Hematopoietic multipotent progenitor cell treated with erythropoietin and hydrocortisone succinate and interleukin-3 and kit ligand, for 8 days (in vitro differentiated cells): ENCODE results near the gene SLC9A2.
A peak's percentile ranks its signal among the peaks of the same experiment; 100 is the strongest.

Source experiments
- DNase-seq: peaks from one replicate; pipeline ENCODE4 v3.0.0-alpha.2; 2015

The SLC9A2 gene

DNA sequence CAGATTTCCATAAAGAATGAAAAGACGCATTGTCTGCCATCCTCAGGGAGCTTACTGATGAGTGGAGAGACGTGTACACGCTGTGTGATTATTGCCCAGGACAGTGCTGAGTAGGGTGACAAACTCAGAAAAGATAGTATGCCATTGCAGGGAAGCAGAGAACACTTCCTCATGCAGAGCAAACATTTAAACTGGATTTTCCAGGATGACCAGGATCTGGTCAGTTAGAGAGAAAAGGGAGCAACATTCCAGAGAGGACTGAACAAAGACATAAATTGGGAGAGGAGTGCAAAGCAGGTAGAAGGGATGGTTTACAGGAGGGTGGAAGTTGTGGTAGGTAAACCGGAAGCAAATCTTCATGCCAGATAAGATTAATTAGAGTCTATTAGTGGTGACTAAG is 2.3 kb downstream of the SLC9A2 start:
- no peak for DNase-seq

DNA sequence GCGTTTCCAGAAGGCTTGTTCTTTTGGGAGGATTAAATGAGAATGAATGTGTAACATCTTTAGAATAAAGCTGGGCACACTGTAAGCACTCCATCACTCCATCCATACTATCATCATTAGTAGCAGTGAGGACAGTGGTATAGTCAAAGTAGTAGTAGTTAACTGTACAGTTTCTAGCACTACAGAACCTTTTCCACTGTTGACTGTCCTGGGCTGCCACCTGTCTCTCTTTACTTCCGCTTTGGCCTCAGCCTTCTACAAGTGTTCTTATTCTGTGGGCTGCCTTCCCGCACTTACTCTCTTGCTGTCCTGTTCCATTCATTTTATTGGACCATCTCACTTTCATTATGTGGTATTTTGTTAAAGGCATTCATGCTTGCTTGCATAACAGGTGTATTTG is 3.3 kb downstream of the SLC9A2 start:
- no peak for DNase-seq

DNA sequence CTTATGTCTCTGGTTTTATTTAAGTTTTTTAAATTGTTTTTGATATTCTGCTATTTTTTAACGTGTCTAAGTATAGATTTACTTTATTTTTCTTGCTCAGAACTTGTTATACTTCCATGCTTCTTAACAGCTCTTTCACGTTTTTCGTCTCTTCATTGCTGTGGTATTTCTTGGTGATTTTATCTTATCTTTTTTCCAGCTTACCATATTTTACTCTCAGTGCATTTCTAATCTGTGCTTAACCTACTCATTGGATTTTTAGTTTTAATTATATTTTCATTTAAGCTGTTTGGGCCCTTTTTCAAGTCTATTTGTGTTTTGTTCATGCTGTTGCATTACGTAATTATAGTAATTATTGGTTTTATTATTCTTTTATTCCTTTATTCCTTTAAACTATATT is 11.1 kb downstream of the SLC9A2 start:
- no peak for DNase-seq

DNA sequence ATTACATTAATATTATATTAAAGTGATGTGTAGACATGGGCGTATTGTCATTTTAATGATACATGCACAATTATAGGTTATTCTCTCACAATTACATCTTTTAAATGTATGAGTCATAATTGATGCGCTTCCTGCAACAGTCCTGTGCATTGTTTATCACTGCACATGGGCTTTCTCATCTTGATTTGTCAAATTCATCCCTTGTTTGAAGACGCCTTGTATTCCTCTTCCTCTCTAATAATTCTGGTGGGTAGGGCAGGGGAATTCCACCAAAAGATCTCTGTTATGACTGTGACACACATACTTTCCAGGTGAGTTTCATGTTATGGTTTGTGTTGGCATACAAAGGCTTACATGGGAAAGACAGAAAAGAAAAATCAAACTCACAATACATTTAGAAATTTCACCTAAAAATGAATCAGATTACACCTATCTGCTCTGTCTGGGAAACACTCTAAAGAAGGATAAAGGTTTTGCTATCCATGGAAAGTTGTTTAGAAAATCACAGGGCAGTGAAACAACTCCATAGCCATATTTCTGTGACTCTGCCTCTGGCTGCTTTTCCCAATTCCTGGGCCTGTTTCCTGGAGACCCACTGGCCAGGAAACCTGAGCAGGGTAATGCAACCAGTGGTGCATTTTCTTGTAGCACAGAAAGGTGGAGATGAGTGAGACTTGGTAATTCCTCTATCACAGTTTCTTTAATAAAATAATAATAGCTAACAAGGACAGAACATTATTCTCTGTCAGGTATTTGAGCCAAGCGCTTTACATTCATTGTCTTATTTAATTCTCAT is 13.2 kb downstream of the SLC9A2 start:
- no peak for DNase-seq

DNA sequence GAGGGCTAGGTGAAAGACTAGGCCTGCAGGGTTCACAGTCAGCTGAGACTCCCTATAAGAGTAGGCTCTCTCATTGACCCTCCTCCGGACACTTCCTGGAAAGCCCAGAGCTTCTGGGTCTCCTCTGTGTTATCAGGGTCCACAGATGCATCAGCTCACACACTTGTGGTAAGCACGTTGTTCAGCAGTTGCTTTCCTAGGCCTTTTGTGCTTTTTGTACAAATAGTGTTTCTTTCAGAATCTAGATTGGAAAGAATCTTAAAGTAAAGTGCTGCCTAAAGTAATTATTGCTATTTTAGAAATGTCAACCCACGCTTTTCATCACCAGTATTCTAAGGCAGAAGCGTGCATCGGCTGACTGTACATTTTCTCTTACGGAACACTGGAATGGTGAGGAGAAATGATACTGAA is 15.5 kb downstream of the SLC9A2 start:
- DNase-seq = peak; percentile 92

DNA sequence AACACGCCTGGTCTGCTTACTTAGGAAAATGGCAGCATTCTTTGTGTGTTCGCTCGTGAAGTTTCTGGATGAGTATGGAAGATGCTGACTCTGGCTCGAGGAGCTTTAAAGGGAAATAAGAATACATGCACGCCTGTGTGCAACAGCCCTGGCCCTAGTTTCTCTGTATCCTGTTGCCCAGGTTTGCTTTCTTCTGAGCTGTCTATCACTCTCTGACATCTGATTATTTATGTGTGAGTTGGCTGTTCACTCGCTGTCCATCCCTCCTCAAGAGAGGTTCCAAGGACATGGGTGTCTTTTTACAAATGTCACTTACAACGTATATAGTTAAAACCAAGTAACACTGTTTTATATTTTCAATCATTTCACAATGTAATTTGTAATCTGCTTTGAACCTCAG is 16.0 kb downstream of the SLC9A2 start:
- no peak for DNase-seq

DNA sequence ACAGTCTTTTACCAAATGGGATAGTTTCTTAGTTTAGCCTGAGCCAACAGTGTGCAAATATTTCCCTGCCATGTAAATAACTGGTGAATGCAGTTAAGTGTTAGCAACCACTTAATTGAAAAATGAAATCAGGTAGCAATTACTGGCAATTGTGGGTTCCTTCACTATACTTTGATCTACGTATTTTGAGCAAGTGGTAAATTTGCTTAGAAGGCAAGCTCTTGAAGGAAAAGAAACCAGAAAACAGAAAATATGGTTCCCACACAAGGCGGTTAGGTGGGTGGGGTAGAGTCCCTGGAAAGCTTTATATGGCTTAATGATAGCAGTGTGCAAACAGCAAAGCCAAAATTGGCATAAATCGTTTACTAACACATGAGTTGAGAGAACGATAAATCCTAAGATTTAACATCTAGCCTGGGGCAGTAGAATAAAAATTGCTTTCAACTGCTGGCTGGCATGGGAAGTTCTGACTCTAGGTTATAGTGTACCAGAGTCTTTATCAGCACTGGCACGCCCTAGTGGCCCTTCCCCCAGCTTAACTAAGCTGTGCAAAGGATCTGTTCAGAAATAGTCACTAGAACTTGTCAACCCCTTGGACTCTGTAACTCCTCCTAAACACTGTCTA is 17.0 kb downstream of the SLC9A2 start:
- DNase-seq = peak; percentile 79

DNA sequence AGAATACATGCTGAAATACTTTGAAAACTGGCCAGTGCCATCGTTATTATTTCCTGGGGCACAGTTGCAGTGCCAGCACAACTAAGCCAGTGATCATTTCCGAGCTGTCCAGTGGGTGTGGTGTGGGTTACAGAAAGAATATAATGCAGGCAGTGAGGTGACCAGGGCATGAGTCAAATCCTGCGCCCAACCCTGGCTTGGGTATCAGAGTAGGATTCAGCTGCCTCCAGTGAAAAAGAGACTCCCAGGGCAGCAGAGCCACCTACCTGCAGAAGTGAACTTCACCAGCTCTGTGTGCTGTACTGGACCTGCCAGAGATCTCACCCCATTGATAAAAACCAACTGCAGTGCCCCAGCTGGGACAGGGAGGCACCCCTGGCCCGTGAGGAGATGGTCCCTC is 18.0 kb downstream of the SLC9A2 start:
- DNase-seq = peak; percentile 20

DNA sequence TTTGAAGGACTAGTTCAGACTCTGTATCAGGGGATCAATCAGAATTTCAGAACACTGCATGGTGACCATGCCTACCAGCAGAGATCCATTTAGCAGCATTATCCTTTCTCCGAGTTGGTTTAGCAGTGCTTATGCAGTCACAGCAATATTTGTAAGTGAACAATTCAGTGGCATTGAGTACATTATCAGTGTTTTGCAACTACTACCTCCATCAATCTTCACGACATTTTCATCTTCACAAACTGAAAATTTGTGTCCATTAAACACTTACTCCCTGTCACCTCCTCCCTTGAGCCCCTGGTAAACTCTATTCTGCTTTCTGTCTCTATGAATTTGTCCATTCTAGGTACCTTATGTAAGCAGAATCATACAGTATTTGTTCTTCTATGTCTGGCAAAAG is 20.1 kb downstream of the SLC9A2 start:
- no peak for DNase-seq

DNA sequence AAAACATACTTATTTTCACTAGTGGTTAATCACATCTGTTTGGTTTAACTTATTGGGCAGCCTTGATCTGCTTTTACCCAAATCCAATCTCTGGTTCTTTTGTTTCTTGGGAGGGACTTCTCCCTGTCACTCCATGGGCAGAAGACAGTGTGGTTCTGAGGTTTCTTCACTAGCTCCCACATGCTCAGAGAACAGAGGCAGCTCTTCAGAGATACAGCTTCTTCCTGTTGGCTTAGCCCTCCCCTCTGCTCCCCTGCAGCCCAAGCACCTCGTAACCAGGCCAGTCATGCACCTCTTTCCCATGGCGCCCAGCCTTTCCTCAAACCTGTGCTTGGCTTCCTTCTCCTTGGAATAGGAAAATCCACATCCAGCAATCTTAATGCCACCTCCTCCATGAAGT is 32.8 kb downstream of the SLC9A2 start:
- DNase-seq = no peak

DNA sequence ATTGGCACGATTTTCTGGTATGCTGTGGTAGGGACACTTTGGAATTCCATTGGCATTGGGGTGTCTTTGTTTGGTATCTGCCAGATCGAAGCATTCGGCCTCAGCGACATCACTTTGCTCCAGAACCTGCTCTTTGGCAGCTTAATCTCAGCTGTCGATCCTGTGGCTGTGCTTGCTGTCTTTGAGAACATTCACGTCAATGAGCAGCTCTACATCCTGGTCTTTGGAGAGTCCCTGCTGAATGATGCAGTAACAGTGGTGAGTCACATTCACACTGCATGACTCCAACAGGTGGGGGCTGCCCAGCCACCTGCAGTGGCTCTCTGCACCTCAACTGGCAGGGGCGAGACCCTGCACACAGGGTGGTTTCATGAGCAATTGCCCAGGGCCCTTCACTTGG is 38.4 kb downstream of the SLC9A2 start:
- no peak for DNase-seq

DNA sequence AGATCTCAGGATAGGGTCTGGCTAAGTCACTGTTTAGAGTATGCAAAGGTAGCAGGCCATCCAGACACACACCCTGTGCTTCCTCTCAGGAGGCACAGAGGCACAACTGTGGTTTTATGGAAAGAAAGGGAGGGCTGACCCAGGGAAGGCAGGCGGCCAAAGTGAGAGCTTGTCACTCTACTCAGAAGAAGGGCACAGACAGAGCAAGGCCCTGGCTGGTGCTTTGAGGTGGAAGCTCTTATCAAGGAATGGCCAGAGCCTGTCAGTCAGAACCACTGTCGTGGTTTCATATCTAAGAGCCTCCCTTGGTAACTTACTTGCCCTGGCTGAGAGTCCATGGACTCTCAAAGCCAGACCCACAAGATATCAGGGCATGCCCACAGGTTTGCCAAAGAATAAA is 40.7 kb downstream of the SLC9A2 start:
- DNase-seq = peak; percentile 94

DNA sequence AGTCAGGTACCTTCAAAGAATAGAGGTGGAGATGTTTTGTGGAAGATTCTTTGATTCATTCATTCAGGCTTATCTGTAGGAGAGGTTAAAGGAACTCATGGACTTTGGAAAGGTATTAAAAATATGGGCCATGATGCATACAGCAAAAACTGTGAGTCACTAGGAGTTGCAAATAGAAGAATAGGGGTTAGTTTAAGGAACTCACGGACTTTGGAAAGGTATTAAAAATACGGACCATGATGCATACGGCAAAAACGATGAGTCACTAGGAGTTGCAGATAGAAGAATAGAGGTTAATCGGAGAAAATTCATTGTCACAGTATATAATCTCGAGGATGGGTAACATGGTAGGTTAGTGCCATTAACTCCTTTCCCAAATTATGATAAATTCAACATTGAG is 41.2 kb downstream of the SLC9A2 start:
- DNase-seq = no peak

DNA sequence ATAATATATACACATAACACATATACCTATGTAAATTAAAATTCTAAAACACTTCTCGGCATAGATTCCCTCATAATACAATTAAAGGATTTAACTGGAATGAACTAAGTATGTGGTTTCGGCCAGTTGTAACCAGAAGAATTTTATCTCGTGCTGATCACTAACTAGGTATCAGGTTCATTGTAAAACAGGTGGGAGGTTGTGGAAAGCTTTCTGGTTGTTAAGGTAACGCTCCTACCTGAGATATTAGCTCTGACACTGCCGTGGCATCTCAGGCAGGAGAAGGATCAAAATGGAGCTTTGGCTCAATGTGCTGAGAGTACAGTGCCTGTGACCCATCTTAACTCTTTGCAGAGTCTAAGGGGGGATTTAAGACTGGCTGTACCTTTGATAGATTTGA is 42.5 kb downstream of the SLC9A2 start:
- no peak for DNase-seq

DNA sequence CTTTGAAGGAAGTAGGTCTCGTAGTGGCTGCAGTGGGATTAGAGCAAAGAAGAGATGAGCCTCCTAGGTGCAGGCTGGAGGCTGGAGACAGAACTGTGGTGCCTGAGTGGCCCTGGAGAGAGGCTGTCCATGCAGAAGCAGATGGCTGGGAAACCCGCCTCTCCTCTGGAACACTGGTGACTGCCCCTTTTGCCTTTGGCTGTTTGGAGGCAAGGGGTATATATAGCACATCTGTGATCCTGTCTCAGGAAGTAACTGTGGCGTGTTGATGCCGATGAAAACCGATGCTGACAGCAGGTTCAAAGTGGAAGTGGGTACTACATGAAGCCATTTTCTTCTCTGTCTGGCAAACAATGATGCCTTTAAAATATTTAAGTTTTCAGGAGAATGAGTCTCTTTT is 43.5 kb downstream of the SLC9A2 start:
- DNase-seq = no peak

DNA sequence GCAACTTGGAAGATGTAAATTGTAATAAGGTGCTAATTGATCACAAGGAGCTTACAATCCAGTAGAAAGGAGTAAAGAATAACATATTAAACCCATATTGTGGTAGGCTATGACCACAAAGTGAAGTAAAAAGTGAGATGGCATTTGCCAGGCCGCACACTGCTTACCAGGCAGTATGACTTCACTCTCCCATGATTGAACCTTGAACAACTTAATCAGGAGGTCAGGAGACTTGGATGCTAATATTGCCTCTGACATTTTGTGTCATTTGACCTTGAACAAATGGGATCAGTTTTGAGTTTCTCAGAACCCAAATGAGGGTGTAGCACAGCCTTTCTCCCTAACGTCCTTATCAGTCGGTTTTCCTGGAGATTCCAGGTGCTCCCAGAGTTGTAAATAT is 44.0 kb downstream of the SLC9A2 start:
- no peak for DNase-seq

DNA sequence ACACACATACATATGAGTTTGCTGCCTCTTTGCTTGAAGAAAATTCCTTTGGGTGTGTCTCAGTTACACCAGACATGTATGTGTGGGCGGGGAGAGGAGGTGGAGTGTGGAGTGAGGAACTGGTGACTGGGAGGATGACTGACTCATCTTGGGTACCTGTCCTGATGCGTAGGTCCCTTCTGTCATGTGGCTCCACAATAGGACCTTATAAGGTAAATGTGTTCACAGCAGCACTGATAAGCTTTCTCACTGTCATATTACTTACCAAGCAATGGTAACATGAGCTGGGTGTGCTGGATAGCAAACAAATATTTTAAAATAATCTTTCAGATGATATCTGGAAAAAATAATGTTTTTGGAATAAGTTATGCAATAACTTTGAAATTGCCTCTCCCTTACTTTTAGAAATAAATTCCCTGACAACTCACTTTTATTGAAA is 45.1 kb downstream of the SLC9A2 start:
- peak; percentile 60 for DNase-seq

DNA sequence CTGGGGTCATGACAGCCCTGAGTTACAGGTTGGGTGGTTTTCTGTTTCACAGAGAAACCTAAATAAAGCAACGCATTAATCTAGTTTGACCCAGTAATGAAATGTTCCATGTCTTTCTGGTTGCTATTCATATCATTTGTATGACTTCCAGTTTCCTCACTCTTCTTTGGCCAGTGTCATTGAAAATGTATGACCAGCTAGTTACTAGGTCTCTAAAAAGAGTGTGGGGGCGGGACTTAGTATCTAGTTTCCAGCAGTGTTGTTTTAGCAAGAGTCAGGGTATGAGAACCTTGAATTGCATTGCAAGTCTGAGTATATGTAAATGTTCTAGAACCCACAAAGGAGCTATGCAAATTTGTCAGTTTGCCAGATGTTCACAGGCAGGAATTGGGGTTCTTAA is 47.7 kb downstream of the SLC9A2 start:
- DNase-seq = no peak

DNA sequence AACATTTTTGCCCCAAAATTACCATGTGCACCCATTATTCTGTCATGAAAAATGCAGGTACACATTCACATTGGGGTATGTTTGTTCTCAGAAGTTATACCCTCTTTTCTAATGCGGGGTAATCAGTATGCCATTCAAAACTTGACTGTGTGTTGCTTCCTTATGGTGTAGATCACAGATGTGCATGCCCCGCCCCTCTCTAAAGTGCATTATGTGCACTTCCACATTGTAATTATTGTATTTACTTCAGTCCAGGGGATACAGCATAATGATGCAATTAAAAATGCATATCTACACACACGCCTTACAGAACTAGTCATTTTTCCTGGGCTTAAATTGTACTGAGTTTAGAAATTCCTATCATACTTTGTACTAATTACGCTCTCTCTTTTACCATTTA is 48.8 kb downstream of the SLC9A2 start:
- no peak for DNase-seq

DNA sequence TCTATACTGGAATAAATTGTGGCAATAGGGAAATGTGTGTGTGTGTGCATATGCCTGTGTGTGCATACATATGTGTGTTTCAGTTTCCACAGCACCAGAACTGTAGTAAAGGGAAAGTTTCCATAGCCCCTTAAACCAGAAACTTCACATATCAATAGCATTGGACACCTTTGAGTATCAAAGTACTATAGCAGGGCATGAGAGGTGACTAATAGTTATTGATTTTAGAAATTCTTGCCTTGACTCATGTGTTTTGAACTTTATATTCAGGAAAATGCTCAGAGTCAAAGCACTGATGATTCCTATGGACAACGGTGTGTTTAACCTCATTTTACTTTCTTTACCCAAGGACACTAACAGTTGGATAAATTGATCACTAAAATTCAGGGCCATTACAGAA is 50.0 kb downstream of the SLC9A2 start:
- no peak for DNase-seq

DNA sequence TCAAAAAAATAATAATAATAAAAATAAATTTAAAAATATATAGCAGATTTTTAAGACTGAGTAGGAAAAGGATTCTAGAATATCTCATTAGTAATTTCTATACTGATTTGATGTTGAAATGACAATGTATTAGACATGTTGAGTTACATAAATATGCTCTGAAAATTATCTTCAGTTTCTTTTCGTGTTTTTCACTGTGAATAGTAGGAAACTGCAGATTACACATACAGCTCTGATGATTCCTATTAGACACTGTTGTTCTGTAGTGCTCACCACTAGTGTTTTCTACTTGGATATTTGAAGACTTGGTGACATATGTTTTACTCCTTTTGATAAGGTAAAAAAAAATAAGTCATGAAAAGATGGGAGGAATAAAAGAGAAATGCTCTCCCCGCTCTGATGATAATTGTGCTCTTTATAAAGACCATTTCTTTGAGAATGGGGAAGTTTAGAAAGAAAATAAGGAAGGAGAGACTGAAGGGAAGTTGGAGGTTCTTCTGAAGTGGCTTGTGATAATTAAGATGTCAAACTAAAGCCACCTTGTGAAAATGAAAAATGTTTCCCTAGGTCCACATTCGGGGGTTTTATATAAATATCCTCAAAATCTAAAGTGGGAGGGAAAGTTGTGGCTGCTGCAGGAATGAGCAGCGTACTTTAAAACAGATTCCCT is 52.9 kb downstream of the SLC9A2 start:
- no peak for DNase-seq

DNA sequence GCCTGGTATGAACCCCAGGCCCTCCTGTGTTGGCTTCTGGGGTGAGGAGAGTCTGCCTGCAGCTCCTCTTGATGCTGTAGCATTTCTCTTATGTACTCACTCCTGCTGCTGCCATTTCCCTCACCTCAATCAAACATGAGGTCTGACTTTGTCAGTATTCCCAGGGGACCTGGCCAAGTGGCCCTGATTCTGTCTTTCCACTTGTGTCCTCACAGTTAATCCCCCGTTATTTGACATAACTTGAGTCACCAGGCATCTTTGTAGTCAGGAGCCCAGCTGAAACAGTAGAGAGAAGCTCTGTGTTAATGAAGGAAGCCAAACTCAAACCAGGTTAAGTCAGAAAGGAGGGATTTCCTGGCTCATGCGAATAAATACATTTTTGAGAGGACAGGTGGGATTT is 55.0 kb downstream of the SLC9A2 start:
- DNase-seq = no peak

DNA sequence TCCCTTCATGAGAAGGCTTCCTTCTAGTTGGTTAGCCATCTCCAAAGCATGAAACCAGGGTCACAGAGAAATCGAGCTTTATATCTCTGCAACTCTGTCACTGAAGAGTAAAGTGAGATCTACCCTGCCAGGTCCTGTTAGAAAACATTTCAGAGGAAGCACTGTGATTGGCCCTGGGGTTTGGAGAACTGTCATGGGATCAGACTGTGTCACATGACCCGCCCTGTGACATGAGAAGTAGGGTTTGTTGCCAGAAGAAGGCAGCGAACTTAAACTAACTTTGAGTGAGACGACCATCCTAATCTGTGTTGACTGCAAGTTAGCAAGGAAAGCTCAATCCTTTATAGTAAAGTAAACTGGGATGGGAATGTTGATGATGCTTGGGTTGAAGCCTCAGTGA is 55.5 kb downstream of the SLC9A2 start:
- DNase-seq = no peak
